Smooth muscle cell (in vitro differentiated cells): ENCODE results near the gene TMEM163. TPM values are rescaled to one million over a fixed set of nuclear protein-coding genes. Genes with fewer than 3 reads are reported as not detected.

Experiments used
- DNase-seq: peaks from one replicate; lab custom pipeline; 2025; ENCODE audit not compliant: unreplicated experiment; lab: John Stamatoyannopoulos, UW
- H2AFZ ChIP-seq: fragments of 200-600 bp; sonication (generic); 2 replicates; pipeline ENCODE4 v1.6.0; 2016; ENCODE audit warnings: antibody characterized with exemption, low read depth, mild to moderate bottlenecking
- H3F3A ChIP-seq: fragments of 200-600 bp; sonication (generic); 2 replicates; pipeline ENCODE4 v1.6.0; 2017; ENCODE audit warnings: antibody characterized with exemption, low read depth
- H3K27ac ChIP-seq: fragments of 200-600 bp; sonication (generic); 2 replicates; pipeline ENCODE4 v1.5.1; 2016; ENCODE audit warnings: low read depth, mild to moderate bottlenecking
- H3K27me3 ChIP-seq: fragments of 200-600 bp; sonication (generic); 2 replicates; pipeline ENCODE4 v1.6.1; 2016; ENCODE audit warnings: low read depth, mild to moderate bottlenecking
- H3K36me3 ChIP-seq: fragments of 200-600 bp; sonication (generic); 2 replicates; pipeline ENCODE4 v1.5.1; 2016; ENCODE audit warnings: low read depth
- H3K4me1 ChIP-seq: fragments of 200-600 bp; sonication (generic); 2 replicates; pipeline ENCODE4 v1.5.1; 2016; ENCODE audit warnings: low read depth
- H3K4me2 ChIP-seq: fragments of 200-600 bp; sonication (generic); 2 replicates; pipeline ENCODE4 v1.6.0; 2016; ENCODE audit warnings: mild to moderate bottlenecking
- H3K4me3 ChIP-seq: fragments of 200-600 bp; sonication (generic); 2 replicates; pipeline ENCODE4 v1.5.1; 2016; ENCODE audit warnings: mild to moderate bottlenecking
- H3K79me2 ChIP-seq: fragments of 200-600 bp; sonication (generic); 2 replicates; pipeline ENCODE4 v1.6.0; 2016; ENCODE audit warnings: low read depth, mild to moderate bottlenecking
- H3K9ac ChIP-seq: fragments of 200-600 bp; sonication (generic); 2 replicates; pipeline ENCODE4 v1.6.0; 2016; ENCODE audit warnings: low read depth
- H3K9me3 ChIP-seq: fragments of 200-600 bp; sonication (generic); replicated peaks from 2 replicates; pipeline ENCODE4 v1.5.1; 2016; ENCODE audit warnings: low read depth
- H4K20me1 ChIP-seq: fragments of 200-600 bp; sonication (generic); 2 replicates; pipeline ENCODE4 v1.6.0; 2016; ENCODE audit warnings: low read depth
- WGBS: methylation state at CpG from one replicate; pipeline ENCODE4 v1.1.7; 2016; ENCODE audit warnings: low lambda C conversion rate; 5-methylcytosine and 5-hydroxymethylcytosine counted together
- polyA plus RNA-seq: library from polyadenylated mRNA; unstranded; fragments of >200 nt; fragmentation: Nextera tagmentation; extraction: Ambion mirVana; gene quantifications from 2 replicates; pipeline ENCODE4 v1.2.1, GENCODE V29; 2016
- total RNA-seq: library from RNA; depleted of rRNA; stranded (reverse); fragments of >200 nt; gene quantifications from 2 replicates; pipeline ENCODE4 v1.2.3, GENCODE V29; 2014
- TF ChIP-seq, protein P1 (sequence below): fragments of 200-600 bp; sonication (generic); IDR thresholded peaks from 2 replicates; pipeline ENCODE4 v1.5.1; 2017; ENCODE audit warnings: borderline replicate concordance, mild to moderate bottlenecking, antibody characterized with exemption; ENCODE audit not compliant: insufficient read depth, poor library complexity, severe bottlenecking

TMEM163 gene
- total and polyA plus RNA-seq, 2 experiments from 2014 or later, result 0.31 TPM; not detected in 1

DNA sequence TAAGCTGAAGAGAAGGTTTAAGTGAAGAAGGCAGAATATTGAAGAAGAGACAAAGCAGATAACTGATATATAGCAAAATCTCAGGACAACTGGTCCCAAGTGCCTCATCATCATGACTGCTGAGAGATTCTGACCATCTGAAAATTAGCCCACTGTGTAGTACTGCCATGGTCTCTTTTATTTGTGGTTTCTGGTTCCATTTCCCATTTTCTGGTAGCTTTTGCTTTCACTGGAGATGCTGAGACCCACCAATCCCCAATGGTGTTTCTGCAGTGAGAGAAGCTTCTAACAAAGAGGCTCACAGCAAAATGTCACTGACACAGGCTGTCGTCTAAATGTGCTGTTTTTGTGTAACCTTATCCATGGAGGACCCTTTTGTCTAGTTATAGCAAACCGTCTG is 79.5 kb downstream of the TMEM163 start:
- H3K27me3 ChIP-seq, result no peaks in the 10 kb centered on the region
- H3K36me3 ChIP-seq, result no peaks in the 10 kb centered on the region
- H3K4me1 ChIP-seq, result no peaks in the 10 kb centered on the region
- H4K20me1 ChIP-seq, result no peaks in the 10 kb centered on the region
- DNase-seq, result no peak
- no peak overlapping the region for H3K4me3 ChIP-seq
- TF ChIP-seq, protein P1, sequence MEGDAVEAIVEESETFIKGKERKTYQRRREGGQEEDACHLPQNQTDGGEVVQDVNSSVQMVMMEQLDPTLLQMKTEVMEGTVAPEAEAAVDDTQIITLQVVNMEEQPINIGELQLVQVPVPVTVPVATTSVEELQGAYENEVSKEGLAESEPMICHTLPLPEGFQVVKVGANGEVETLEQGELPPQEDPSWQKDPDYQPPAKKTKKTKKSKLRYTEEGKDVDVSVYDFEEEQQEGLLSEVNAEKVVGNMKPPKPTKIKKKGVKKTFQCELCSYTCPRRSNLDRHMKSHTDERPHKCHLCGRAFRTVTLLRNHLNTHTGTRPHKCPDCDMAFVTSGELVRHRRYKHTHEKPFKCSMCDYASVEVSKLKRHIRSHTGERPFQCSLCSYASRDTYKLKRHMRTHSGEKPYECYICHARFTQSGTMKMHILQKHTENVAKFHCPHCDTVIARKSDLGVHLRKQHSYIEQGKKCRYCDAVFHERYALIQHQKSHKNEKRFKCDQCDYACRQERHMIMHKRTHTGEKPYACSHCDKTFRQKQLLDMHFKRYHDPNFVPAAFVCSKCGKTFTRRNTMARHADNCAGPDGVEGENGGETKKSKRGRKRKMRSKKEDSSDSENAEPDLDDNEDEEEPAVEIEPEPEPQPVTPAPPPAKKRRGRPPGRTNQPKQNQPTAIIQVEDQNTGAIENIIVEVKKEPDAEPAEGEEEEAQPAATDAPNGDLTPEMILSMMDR, result no peak
- H3F3A ChIP-seq, result no peaks in the 10 kb centered on the region
- no peaks in the 10 kb centered on the region for H3K9me3 ChIP-seq
- 78% methylated on average over 2 of the region's 2 CpGs for WGBS
- H3K27ac ChIP-seq, result no peak overlapping the region
- H3K4me2 ChIP-seq, result no peak overlapping the region
- H3K9ac ChIP-seq, result no peak overlapping the region
- no peak overlapping the region for H2AFZ ChIP-seq
- H3K79me2 ChIP-seq, result no peaks in the 10 kb centered on the region

DNA sequence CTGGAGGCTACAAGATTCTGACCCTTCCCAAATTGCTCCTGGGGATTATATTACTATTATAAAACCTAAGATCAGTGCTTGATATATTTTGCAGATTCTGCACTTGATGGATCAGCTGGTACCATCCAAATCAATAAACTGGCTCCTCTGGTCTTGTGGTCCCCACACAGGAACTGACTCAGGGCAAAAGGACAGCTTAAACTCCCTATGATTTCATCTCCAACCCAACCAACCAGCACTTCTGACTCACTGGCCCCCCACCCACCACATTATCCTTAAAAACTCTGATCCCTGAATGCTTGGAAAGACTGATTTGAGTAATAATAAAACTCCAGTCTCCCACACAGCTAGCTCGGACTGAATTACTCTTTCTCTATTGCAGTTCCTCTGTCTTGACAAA is 82.1 kb downstream of the TMEM163 start:
- no peak for DNase-seq
- 45% methylated on average over 1 of the region's 1 CpG for WGBS
- Histone ChIP-seq H3K4me2 (no peak overlapping the region), H3K4me3 (no peak overlapping the region), H3K27ac (no peak overlapping the region), H4K20me1 (no peaks in the 10 kb centered on the region), H3K9ac (no peak overlapping the region), H3F3A (no peaks in the 10 kb centered on the region), H3K79me2 (no peaks in the 10 kb centered on the region), H3K27me3 (no peaks in the 10 kb centered on the region), H3K9me3 (no peaks in the 10 kb centered on the region), H3K4me1 (no peaks in the 10 kb centered on the region), H2AFZ (no peak overlapping the region), H3K36me3 (no peaks in the 10 kb centered on the region)
- TF ChIP-seq, protein P1, result no peak

DNA sequence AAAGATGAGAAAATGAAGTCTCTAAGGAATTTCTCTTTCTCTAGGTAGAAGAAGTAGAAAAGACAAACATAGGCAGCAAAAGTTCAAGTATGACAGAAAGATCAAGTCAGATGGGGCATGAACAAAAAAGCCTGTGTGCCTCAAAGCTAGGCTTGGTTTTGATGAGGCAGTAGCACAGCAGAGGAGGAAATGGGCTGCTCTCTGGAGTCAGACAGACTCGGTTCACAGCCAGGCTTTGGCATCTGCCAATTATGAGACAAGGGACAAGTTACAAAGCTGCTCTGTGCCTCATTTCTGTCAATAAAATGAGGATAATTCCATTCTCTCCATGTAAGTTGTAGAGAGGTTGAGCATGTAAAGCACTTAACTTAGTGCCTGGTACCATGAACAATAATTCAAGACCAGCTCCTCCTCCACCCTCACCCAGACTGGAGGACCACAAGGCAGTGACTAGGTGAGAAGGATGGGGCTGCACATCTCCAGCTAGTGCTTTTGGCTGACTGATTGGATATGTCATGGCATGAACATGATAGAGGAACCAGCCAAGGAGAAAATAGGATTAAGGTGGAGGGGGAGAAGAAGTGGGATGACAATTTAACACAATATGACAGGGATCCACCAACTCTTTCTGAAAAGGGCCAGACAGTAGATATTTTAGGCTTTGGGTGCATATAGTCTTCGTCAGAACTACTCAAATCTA is 84.6 kb downstream of the TMEM163 start:
- Histone ChIP-seq H3K36me3 (no peaks in the 10 kb centered on the region), H3K9me3 (no peaks in the 10 kb centered on the region), H3F3A (no peaks in the 10 kb centered on the region), H2AFZ (no peak overlapping the region), H3K4me2 (no peak overlapping the region), H3K4me3 (no peak overlapping the region), H3K27me3 (no peaks in the 10 kb centered on the region), H3K4me1 (no peaks in the 10 kb centered on the region), H3K79me2 (no peaks in the 10 kb centered on the region), H4K20me1 (no peaks in the 10 kb centered on the region), H3K27ac (no peak overlapping the region), H3K9ac (no peak overlapping the region)
- 92% methylated on average over 2 of the region's 2 CpGs for WGBS
- DNase-seq, result no peak
- TF ChIP-seq, protein P1, result no peak
